Liver (tissue), 9 donors: ENCODE data around the gene TCOF1. TPM values are rescaled to one million over a fixed set of nuclear protein-coding genes. Genes with fewer than 3 reads are reported as not detected.

Experiments used
- DNase-seq: peaks from one replicate; pipeline ENCODE4 v3.0.0-alpha.2; 2017; ENCODE audit warnings: low spot score
- H3K27ac ChIP-seq, 2 donors: one replicate each; pipeline ENCODE4 v1.7.0; 2013; ENCODE audit warnings: inconsistent platforms in 2 of 2, low read length in 2 of 2, control low read depth in 1 of 2, low read depth in 1 of 2, mild to moderate bottlenecking in 1 of 2
- H3K27me3 ChIP-seq, 4 donors: one replicate each; pipeline versions ENCODE4 v1.6.1 to v1.7.0; 2013; ENCODE audit warnings: low read length in 3 of 4, inconsistent platforms in 1 of 4, mild to moderate bottlenecking in 1 of 4, moderate library complexity in 1 of 4; ENCODE audit not compliant: control insufficient read depth in 4 of 4, insufficient read depth in 4 of 4
- H3K36me3 ChIP-seq, 4 donors: one replicate each; pipeline versions ENCODE4 v1.6.1 to v1.7.0; 2013; ENCODE audit warnings: low read length in 3 of 4, mild to moderate bottlenecking in 3 of 4, low read depth in 1 of 4, moderate library complexity in 1 of 4; ENCODE audit not compliant: control insufficient read depth in 4 of 4, insufficient read depth in 3 of 4
- H3K4me1 ChIP-seq, 4 donors: one replicate each; pipeline versions ENCODE4 v1.6.1 to v1.7.0; 2013; ENCODE audit warnings: low read length in 3 of 4, mild to moderate bottlenecking in 3 of 4, moderate library complexity in 1 of 4; ENCODE audit not compliant: control insufficient read depth in 4 of 4, insufficient read depth in 4 of 4
- H3K4me3 ChIP-seq, 3 donors: one replicate each; pipeline versions ENCODE4 v1.6.1 to v1.7.0; 2013; ENCODE audit warnings: low read length in 3 of 3, control low read depth in 1 of 3, low read depth in 1 of 3, mild to moderate bottlenecking in 1 of 3
- H3K9ac ChIP-seq, 2 donors: one replicate each; pipeline ENCODE4 v1.7.0; 2013; ENCODE audit warnings: low read length in 2 of 2, mild to moderate bottlenecking in 2 of 2, moderate library complexity in 2 of 2, control low read depth in 1 of 2, low read depth in 1 of 2
- H3K9me3 ChIP-seq, 4 donors: one replicate each; pipeline versions ENCODE4 v1.6.1 to v1.7.0; 2013; ENCODE audit warnings: low read length in 3 of 4; ENCODE audit not compliant: control insufficient read depth in 4 of 4
- EGR1 ChIP-seq, 2 donors: IDR thresholded peaks; 2 replicates each; pipeline ENCODE4 v1.6.1; 2016 to 2018; ENCODE audit warnings: antibody characterized with exemption in 2 of 2, low read depth in 2 of 2
- HNF4A ChIP-seq, 2 donors: conservative IDR thresholded peaks; 2 replicates each; pipeline ENCODE4 v1.6.1; 2016; ENCODE audit warnings: antibody characterized with exemption in 2 of 2, mild to moderate bottlenecking in 2 of 2
- HNF4G ChIP-seq: IDR thresholded peaks from 2 replicates; pipeline ENCODE4 v1.6.1; 2016; ENCODE audit warnings: antibody characterized with exemption
- JUND ChIP-seq, 2 donors: IDR thresholded peaks; 2 replicates each; pipeline ENCODE4 v1.6.1; 2016; ENCODE audit warnings: antibody characterized with exemption in 2 of 2
- SP1 ChIP-seq: IDR thresholded peaks from 2 replicates; pipeline ENCODE4 v1.6.1; 2018; ENCODE audit warnings: antibody characterized with exemption, mild to moderate bottlenecking
- TAF1 ChIP-seq: conservative IDR thresholded peaks from 2 replicates; pipeline ENCODE4 v1.6.1; 2016; ENCODE audit warnings: antibody characterized with exemption, mild to moderate bottlenecking
- WGBS: extraction: QIAGEN DNeasy Blood & Tissue Kit; methylation state at CpG from one replicate; pipeline ENCODE4 v1.1.7; 2013; 5-methylcytosine and 5-hydroxymethylcytosine counted together
- polyA plus RNA-seq, 2 donors: library from polyadenylated mRNA; stranded (reverse) in 1 of 2; unstranded in 1 of 2; fragments of 200-250 nt in 1 of 2; fragments of >200 nt in 1 of 2; fragmentation: Nextera tagmentation in 1 of 2; extraction: Ambion mirVana in 1 of 2; gene quantifications; one replicate each; pipeline versions ENCODE4 v1.2.1 to v1.2.3, GENCODE V29; 2013 to 2015
- total RNA-seq, 2 donors: library from RNA; depleted of rRNA; stranded (reverse); fragments of >200 nt; gene quantifications; one replicate each; pipeline ENCODE4 v1.2.3, GENCODE V29; 2014
- TF ChIP-seq, protein P1 (sequence below): IDR thresholded peaks from 2 replicates; pipeline ENCODE4 v1.6.1; 2016; ENCODE audit warnings: antibody characterized with exemption, mild to moderate bottlenecking
- TF ChIP-seq, protein P2 (sequence below): IDR thresholded peaks from 2 replicates; pipeline ENCODE4 v1.6.1; 2016; ENCODE audit warnings: antibody characterized with exemption
- TF ChIP-seq, protein P3 (sequence below): fragments of 150-350 bp; IDR thresholded peaks from 2 replicates; pipeline ENCODE4 v1.5.1; 2017; ENCODE audit warnings: improper control_type of control experiment, low read depth, low read length; ENCODE audit not compliant: missing input control
- donor health status: healthy.
- donor health status: healthy.
- donor health status: healthy.
- donor health status: healthy.
- donor health status: healthy.

The TCOF1 gene
- total and polyA plus RNA-seq, 4 donors: 3.2 to 8.5 (median 6.4) TPM

DNA sequence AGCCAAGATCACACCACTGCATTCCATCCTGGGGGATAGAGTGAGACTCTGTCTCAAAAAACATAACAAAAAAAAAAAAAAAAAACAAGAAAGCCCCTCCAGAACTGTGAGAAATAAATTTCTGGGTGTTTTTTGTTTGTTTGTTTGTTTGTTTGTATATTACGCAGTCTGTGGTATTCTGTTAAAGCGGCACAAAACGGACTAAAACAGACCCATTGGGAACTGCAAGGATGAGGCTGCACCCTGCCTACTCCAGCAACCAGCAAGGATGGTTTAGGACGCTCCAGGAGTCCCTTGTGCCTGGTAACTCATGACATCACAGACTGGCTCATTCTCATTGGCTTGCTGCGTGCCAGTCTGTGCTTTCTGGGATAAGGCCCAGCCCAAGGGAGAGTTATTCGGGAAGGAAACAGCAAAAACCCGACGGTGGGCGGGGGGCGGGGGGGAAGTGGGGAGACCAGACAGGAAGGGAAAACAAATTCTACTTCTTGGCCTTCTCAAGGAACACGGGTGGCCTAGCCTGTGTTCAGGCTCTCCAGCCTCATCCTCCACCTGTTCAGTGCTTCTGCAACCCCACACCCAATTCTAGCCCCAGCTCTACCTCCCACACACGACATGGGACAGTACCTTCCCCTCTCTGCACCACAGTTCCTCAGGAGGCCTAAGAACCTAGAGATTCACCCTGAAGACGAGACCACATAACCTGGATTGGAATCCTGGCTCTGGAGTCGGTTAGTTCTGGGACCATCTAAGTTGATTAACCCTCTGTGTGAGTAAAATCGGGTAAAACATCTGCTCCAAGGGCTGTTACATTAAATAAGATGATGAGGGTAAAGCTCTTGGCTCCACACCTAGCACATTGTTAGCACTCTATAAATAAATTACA is 52.4 kb downstream of the TCOF1 start:
- WGBS: 17% methylated on average over 15 of the region's 15 CpGs
- Histone ChIP-seq H3K9ac (peak overlapping the region; percentile 5 to 49), H3K27ac (peak overlapping the region; percentile 35 to 67), H3K36me3 (peaks cover 0 to 4% (median 2%) of the 10 kb centered on the region in 4 donors), H3K9me3 (no peaks in the 10 kb centered on the region), H3K4me1 (peaks cover 0 to 29% (median 15%) of the 10 kb centered on the region in 4 donors), H3K27me3 (no peaks in the 10 kb centered on the region), H3K4me3 (peak overlapping the region in 1 of 3 donors; percentile 12)
- peak; percentile 63 for DNase-seq
- no peak for TF ChIP-seq EGR1 (IDR thresholded peaks at IDR 0.05; ENCODE audit: low read depth in 2 of 2)
- no peak for TF ChIP-seq HNF4G
- no peak for TF ChIP-seq TAF1
- TF ChIP-seq, protein P1, sequence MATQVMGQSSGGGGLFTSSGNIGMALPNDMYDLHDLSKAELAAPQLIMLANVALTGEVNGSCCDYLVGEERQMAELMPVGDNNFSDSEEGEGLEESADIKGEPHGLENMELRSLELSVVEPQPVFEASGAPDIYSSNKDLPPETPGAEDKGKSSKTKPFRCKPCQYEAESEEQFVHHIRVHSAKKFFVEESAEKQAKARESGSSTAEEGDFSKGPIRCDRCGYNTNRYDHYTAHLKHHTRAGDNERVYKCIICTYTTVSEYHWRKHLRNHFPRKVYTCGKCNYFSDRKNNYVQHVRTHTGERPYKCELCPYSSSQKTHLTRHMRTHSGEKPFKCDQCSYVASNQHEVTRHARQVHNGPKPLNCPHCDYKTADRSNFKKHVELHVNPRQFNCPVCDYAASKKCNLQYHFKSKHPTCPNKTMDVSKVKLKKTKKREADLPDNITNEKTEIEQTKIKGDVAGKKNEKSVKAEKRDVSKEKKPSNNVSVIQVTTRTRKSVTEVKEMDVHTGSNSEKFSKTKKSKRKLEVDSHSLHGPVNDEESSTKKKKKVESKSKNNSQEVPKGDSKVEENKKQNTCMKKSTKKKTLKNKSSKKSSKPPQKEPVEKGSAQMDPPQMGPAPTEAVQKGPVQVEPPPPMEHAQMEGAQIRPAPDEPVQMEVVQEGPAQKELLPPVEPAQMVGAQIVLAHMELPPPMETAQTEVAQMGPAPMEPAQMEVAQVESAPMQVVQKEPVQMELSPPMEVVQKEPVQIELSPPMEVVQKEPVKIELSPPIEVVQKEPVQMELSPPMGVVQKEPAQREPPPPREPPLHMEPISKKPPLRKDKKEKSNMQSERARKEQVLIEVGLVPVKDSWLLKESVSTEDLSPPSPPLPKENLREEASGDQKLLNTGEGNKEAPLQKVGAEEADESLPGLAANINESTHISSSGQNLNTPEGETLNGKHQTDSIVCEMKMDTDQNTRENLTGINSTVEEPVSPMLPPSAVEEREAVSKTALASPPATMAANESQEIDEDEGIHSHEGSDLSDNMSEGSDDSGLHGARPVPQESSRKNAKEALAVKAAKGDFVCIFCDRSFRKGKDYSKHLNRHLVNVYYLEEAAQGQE: no peak
- TF ChIP-seq, protein P2, sequence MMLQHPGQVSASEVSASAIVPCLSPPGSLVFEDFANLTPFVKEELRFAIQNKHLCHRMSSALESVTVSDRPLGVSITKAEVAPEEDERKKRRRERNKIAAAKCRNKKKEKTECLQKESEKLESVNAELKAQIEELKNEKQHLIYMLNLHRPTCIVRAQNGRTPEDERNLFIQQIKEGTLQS: no peak
- no peak for TF ChIP-seq JUND (IDR thresholded peaks at IDR 0.05)
- no peak for TF ChIP-seq SP1
- TF ChIP-seq, protein P3, sequence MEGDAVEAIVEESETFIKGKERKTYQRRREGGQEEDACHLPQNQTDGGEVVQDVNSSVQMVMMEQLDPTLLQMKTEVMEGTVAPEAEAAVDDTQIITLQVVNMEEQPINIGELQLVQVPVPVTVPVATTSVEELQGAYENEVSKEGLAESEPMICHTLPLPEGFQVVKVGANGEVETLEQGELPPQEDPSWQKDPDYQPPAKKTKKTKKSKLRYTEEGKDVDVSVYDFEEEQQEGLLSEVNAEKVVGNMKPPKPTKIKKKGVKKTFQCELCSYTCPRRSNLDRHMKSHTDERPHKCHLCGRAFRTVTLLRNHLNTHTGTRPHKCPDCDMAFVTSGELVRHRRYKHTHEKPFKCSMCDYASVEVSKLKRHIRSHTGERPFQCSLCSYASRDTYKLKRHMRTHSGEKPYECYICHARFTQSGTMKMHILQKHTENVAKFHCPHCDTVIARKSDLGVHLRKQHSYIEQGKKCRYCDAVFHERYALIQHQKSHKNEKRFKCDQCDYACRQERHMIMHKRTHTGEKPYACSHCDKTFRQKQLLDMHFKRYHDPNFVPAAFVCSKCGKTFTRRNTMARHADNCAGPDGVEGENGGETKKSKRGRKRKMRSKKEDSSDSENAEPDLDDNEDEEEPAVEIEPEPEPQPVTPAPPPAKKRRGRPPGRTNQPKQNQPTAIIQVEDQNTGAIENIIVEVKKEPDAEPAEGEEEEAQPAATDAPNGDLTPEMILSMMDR: no peak

DNA sequence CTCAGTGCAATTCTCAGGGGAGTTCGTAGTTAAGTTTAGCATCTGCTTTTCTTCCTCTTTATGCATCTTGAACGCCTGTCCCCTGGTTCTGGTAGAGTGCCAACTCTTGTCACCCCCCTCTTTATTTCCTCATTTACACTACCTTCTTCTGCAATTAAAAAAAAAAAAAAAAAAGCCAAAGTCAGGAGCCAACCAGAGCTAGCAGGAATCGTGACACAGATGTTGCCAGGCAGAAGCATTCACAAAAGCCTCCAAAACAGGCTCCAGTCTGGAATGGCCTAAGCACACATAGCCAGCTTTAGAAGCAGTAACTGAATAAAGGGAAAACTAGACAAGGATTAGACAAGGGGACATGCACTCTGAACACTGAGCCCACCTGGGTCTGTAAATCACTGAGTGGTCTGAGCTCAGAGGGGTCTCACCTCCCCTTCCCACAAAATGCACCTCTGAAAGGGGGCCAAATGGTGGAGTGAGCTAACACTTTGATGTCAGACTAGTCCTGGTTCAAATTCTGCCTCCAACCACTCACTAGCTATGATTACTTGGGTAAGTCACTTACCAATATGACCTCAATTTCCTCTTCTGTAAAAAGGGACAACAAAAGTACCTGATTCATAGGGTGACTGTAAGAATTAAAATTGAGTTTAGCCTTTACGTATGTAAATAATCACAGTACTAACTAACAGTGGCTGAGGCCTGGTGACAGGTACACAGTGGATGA is 53.2 kb downstream of the TCOF1 start:
- WGBS: 30% methylated on average over 4 of the region's 4 CpGs
- Histone ChIP-seq H3K4me1 (peaks cover 0 to 29% (median 15%) of the 10 kb centered on the region in 4 donors), H3K4me3 (peak overlapping the region in 2 of 3 donors; percentile 3 to 20), H3K9me3 (no peaks in the 10 kb centered on the region), H3K9ac (peak overlapping the region; percentile 15 to 75), H3K27me3 (no peaks in the 10 kb centered on the region), H3K27ac (peak overlapping the region; percentile 35 to 67), H3K36me3 (peaks cover 0 to 4% (median 0%) of the 10 kb centered on the region in 4 donors)
- DNase-seq: no peak
- peak; percentile 61 for TF ChIP-seq SP1
- no peak for TF ChIP-seq HNF4A (conservative IDR thresholded peaks at IDR 0.05)
